GM18498 (cell line): ENCODE measurements around the gene UBP1.
"Not testable (repeated sequence)": the region's sequence is repeated elsewhere in the genome, so short reads cannot be mapped to it uniquely, and the experiment has no call there.

Source experiments
- ATAC-seq: cut with Tn5 transposase; IDR thresholded peaks from one replicate; pipeline ENCODE4 v1.9.1; 2021; ENCODE audit warnings: mild to moderate bottlenecking, moderate library complexity; ENCODE audit not compliant: unreplicated experiment

The UBP1 gene

DNA sequence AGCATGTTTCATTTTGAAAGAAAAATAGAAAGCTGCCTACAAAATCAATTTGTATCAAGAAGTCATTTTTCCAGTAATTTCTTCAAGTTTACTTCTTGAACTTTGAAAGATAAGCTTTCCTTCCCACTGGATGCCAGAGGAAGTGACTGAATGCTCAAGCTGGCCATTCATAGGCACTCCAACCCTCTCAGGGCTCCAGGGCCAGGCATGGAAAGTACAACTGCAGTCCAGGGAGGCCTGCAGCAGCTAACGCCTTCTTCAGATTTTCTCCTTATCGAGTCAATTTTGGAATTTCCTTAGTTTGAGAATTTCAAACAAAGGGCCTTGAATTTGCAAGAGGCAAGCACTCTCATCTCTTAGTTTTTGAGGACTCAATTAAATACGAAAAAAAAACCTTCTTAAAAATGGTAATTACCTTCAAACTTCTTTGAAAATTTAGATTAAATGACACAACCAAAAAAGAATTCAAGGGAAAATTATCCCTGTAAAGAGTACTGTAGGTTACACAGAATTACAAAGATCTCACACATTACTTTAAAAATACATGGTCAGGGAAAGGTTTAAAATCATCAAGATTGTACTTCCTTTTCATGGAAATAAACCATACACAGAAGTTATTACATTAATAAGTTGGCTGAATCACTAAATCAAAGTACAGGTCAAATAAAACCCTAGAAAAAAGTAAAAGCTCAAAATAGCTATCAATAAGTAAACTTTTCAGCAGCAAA is 2.5 kb downstream of the UBP1 start:
- no peak for ATAC-seq

DNA sequence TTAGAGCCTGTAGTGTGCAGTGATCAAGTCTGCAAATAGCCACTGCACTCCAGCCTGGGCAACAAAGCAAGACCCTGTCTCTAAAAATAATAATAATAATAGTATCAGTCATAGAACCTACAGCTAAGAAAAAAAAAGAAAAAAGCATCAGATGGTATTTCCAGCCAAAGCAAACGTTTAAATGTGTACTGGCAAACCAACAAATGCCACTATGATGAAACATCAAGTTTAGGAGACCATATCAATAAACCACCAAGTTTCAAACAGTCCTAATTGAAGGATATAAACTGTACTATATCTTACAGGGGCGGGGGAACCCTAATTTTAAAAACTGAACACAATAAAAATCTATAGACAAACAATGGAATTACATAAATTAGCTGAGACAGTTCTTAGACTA is 6.4 kb downstream of the UBP1 start:
- ATAC-seq = no peak

DNA sequence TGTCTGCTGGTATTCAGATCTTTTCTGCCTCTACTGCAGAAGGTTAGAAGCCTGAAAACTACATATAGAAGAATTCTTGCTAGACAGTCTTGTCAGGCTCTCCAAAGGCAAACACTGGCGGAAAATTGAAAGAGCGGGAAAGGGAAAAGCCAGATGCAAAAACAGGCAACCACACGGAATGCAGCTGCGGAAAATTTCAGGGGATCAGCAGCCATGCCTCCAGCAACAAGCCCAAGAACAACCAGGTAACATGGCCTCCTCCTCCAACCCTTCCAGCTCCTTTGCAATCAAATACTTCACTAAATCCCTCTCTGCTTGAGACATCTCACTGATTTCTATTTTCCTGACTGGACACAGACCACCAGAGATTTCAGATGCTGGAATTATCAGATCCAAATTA is 9.6 kb downstream of the UBP1 start:
- ATAC-seq = peak; percentile 9

DNA sequence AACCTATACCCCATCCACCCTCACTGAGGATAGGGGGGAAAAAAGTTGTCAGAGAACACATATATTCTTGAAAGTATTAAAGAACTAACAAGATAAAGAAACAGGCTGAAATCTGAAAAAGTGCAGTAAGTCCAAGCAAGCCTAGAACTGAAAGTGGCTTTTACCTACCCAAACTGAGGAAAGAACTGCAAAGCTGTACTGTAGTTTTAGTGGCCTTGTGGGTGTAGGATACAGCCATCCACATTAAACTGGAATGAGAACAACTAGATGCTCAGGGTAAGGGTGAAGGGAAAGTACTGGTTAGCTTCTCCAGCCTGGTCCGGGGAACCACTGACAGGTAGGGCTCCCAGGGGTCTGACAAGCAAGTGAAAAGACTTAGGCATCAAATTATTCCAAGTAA is 10.1 kb downstream of the UBP1 start:
- peak; percentile 44 for ATAC-seq

DNA sequence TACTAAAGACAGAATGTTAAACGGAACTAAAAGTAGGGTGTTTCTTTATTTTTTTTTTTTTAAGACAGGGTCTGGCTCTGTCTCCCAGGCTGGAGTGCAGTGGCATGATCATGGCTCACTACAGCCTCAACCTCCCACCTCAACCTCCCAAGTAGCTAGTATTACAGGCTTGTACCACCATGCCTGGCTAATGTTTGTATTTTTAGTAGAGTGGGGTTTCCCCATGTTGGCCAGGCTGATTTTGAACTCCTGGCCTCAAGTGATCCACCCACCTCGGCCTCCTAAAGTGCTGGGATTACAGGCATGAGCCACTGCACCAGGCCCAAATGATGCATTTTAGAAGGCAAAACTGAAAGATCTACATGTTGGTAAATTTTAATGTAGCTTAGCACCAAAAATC is 10.9 kb downstream of the UBP1 start:
- ATAC-seq = not testable (repeated sequence)

DNA sequence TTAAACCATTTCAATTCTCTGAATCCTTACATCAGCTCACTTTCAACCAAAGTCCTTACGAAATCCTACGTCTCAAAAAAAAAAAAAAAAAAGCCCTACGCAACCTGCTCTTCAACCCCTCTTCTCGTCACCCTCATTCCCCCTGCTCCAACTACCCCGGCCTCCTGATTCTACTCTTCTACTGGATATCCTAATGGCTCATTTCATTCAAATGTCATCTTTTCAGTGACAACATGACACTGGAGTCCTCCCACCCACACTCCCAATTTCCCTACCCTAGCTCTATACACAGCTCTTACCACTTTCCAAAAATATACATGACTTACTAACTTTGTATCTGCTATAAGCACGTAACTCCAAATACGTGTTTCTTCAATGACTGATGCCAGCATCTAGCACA is 11.5 kb downstream of the UBP1 start:
- no peak for ATAC-seq

DNA sequence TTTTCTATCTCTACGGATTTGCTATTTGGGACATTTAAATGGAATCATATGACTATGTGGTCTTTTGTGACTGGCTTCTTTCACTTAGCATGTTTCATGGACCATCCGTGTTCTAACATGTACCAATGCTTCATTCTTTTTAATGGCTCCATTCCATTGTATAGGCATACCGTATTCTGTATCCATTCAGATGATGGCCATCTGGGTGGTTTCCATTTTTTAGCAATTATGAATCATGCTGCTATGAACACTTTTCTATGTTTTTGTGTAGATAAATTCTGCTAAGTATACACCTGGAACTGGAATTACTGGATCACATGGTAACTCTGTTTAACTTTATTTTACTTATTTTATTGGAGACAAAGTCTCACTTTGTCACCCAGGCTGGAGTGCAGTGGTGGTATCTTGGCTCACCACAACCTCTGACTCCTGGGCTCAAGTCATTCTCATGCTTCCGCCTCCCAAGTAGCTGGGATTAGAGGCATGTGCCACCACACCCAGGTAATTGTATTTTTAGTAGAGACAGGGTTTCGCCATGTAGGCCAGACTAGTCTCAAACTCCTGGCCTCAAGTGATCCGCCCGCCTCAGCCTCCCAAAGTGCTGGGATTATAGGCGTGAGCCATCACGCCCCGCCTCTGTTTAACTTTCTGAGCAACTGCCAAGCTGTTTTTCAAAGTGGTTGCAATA is 13.4 kb downstream of the UBP1 start:
- ATAC-seq = no peak

DNA sequence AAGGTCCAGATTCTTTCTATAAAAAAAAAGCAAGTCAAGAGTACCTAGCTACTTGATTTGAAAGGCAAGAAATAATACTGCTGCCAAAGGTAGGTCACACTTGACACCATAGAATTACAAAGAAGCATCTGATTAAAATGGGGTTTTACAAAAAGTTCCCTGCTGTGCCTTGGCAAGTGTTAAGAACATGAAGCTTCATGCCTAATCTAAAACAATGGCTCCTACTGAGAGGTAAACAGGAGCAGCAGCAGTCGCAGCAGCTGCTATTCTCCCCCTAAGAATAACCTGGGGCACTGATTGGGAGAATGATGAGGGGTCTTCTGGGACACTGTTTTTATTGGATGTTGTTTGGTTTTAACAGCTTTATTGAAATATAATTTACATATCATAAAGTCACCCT is 14.1 kb downstream of the UBP1 start:
- no peak for ATAC-seq

DNA sequence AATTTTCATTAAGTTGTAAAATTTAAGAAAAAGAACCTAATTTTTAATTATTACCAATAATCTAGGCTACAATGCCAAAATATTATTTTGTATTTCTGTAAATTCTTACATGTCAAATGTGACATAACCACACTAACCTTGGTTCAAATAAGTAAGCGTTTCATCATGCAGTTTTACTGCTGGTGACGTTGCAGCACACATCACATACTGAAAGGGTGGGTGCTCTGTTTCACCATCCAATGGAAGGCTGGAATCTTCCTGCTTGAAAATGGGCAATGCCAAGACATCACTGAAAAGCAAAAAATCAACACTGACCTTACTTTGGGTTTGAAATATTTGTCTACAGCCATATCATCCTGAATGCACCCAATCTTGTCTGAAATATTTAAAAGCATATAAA is 14.8 kb downstream of the UBP1 start:
- ATAC-seq = no peak

DNA sequence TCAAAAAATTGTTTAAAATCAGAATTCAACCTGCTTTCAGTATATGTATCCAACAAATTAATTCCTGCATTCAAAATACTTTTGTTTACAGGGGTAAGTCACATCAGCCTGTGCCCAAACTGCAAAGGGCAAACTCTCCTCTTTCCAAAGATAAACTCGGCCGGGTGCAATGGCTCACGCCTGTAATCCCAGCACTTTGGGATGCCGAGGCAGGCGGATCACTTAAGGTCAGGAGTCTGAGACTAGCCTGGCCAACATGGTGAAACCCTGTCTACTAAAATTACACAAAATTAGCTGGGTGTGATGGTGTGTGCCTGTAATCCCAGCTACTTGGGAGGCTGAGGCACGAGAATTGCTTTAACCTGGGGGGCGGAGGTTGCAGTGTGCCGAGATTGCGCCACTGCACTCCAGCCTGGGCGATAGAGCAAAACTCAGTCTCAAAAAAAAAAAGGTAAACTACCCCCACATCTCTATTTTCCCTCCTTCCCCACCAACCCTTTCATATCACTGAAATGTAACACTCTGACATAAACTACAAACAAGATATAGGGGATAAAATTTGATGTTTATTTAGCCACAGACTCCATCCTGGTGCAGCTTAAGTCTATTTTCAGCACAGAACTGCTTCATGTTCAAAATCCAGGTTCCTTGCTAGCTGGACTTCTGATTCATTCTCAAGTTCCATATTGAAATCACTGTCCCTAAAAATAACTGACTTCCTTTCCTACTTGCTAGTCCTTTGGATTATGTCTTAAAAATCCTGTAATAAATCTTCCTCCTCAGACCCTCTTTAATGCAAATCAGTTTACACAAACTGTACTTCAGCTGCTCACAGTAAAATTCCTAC is 15.4 kb downstream of the UBP1 start:
- no peak for ATAC-seq

DNA sequence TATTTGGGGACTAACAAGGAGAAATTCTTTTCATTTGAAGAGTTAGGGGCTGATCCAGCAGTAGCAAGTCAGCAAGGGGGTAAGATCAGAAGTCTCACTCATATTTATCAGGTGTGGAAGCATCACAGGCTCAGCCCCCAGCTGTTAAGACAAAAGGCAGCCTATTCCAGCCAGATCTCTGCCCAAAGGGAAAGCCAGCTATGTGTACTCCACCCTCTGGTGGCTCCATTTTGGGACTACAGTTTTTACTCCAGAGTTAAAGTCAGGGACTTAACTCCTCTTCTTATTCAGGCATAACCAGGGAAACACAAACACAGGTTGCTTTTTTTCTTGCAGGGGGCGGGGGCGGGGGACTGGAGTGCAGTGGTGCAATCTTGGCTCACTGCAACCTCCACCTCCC is 19.2 kb downstream of the UBP1 start:
- no peak for ATAC-seq

DNA sequence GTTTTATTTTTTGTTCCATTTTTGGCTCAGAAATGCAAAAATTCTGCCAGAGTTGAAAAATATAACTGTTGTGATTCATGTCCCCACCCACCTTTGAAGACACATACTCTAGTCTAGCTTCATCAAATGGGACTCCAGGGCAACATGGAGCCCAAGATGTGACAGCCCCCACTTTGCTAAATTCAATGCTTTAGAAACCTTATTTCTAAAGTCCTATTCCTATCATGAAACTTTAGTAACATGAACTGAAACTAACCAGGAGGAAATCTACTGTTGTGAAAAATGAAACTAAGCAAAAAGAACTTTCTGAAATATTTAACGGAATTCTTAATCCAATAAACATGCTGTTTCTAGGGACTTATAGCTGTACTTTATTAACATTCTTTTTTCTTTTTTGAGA is 20.3 kb downstream of the UBP1 start:
- peak; percentile 61 for ATAC-seq

DNA sequence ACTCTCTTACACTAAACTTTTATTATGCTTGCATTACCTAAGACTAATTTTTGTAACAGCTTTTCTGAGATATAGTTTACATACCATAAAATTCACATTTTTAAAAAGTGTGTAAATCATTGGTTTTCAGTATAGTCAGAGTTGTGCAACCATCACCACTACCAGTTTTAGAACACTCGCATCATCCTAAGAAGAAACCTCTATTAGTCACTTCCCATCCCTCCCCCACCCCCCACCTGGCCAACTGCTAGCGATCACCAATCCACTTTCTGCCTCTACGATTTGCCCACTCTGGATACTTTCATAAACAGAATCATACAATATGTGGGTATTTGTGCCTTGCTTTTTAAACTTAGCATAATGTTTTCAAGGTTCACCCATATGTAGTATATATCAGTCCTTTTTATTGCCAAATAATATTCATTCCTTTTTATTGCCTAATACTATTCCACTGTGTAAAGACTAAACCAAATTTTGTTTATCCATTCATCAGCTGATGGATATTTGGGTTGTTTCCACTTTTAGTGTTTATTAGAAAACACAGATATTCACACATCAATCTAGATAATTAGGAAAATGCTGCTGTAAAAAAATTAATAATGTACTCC is 23.0 kb downstream of the UBP1 start:
- ATAC-seq = no peak

DNA sequence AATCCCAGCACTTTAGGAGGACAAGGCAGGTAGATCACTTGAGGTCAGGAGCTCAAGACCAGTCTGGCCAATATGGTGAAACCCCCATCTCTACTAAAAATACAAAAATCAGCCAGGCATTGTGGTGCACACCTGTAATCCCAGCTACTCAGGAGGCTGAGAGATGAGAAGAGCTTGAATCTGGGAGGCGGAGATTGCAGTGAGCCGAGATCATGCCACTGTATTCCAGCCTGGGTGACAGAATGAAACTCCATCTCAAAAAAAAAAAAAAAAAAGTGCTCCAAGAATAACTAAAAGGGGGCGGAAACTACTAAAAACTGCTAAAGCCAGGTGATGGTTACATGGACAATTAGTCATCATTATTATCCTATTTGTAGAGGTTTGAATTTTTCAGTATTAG is 29.4 kb downstream of the UBP1 start:
- ATAC-seq = not testable (repeated sequence)

DNA sequence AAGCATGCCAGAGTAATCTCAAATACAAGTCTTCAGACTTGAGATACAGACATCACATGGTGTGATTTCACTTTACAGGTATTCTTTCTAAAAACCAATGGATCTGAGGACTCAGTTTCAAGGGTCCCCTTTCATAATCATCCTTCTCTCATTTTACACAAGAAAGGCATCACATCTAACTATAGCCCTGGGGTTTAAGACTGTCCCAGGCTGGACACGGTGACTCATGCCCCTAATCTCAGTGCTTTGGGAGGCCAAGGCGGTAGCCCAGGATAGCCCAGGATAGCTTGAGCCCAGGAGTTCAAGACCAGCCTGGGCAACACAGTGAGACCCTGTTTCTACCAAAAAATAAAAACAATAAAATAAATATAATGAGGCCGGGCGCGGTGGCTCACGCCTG is 36.4 kb downstream of the UBP1 start:
- ATAC-seq = no peak

DNA sequence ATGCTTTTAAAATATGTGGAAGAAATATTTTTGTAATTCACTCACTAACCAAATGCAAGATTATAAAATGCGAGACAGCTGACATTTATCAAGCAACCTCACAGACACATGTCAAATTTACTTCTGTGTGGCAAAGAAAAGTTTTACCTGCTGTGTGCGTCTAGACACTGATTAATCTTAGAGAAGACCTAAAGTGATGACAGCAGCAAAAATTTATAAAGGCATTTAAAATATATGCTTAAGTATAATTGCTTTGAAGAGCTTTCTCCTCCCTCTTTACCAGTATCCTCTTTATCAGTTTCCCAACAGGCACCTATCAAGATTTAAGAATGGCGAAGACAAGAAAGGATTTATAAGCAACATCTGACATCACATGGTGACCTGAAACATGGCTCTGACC is 37.3 kb downstream of the UBP1 start:
- no peak for ATAC-seq

DNA sequence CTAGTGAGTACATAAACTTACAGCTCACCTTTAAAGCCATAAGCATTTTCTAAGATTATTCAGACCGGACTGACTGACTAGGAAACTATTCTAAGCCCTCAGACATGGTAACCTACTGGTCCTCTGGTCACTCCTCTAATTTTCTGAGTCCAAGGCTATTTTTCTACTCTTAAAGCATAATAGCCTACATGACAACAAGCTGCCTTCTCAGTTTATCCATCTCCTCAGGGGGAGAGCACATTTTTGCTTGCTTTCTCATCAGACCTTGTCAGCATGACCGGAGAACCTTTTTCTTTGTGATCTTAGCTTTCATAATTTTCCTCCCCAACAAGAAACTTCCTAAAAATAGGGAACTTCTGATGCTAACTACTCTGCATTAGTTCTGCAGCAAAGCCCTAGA is 38.4 kb downstream of the UBP1 start:
- no peak for ATAC-seq

DNA sequence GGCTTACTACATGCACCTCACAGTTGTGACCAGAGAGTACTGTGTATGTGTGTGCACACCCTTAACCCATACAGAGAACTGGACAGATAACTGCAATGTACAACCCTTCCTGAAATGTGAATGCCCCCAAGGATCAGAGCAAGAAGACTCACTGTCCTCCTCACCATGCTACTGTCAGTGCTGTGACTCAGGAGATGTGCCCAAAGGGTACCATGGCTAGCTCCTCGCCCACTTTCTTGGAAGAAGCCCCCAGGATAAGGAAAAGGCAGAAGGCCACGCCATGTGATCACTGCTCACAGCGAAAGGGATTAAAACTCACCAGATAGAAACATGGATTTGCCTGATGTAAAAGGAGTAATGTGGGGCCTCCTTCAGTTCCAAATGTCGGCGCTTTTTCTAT is 41.8 kb downstream of the UBP1 start:
- ATAC-seq = no peak

DNA sequence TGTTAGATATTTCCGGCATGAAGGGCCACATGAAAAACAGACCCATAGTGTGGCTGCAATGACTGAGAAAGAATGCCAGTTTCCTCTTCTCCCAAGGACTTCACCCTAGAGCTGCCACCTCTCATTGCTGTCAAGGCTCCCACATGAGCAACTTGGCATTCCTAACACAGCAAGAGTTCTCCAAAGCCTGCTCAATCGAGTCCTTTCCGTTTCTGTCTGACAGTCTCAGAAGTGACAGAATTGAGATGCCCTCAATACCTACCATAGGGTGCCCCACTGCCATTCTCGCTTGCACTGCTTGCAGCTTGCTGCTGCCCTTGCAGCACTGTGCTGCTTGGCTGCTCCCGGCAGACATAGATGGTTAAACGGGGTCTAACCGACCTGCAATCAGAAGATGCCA is 44.3 kb downstream of the UBP1 start:
- no peak for ATAC-seq

DNA sequence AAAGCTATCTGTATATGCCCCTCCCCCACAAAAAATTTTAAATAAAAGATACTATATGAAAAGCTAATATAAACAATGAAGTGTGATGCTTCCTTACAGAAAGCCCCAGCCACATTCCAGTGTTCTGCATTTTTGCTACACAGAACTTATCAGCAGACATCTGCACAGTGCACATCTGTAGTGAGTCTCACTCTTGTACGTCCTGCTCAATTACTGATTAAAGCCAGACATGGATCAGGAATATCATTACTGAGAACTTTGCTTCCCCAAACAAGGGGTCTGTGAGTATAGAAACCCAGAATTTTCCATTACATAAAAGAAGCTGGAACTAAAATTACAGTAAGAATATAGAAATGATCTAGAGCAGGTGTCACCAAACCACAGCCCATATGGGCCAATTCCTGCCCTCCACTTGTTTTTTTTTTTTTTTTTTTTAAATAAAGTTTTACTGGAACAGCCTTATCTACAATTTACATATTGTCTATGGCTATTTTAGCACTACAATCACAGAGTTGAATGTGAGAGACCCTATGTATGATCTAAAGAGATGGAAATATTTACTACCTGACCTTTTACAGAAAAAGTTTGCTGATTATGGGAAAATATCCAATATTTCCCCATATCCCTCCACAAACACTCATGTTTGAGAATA is 45.7 kb downstream of the UBP1 start:
- no peak for ATAC-seq

DNA sequence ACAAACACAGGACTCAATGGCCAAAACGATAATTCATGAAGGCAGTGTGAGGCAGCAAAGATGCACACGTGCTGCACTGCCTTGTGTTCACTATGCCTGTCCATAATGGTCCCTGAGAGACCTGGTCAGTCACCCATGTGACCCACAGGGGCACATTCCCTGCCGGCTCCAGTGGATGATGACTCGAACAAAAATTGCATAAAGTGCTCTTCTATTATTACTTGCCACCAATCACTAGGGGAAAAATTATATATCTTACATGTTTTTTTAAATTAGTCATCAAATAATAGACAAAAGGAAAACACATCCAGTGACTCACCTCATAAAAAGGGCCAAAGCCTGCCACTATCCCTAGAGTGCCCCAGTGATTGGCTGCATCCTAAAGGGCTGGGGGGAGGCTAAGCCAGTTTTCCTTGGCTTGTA is 47.5 kb downstream of the UBP1 start:
- ATAC-seq = no peak
